Esophagus muscularis mucosa (tissue), 4 donors: ENCODE data around the gene GDI1. TPM values are rescaled to one million over a fixed set of nuclear protein-coding genes. Genes with fewer than 3 reads are reported as not detected.

Experiments used
- DNase-seq: peaks from one replicate; pipeline ENCODE4 v3.0.0-alpha.2; 2017; ENCODE audit errors: extremely low spot score
- H3K27ac ChIP-seq, 4 donors: fragments of 200-600 bp; sonication (generic); replicated peaks in 1 of 4; 1 replicate in 3 of 4; 2 replicates in 1 of 4; pipeline ENCODE4 v1.5.1; 2016 to 2019; ENCODE audit warnings: mild to moderate bottlenecking in 1 of 4
- H3K27me3 ChIP-seq, 4 donors: fragments of 200-600 bp; sonication (generic); one replicate each; pipeline versions ENCODE4 v1.5.1 to v1.6.0; 2016 to 2019
- H3K36me3 ChIP-seq, 4 donors: fragments of 200-600 bp; sonication (generic); one replicate each; pipeline ENCODE4 v1.5.1; 2016 to 2019
- H3K4me1 ChIP-seq, 4 donors: fragments of 200-600 bp; sonication (generic); one replicate each; pipeline ENCODE4 v1.5.1; 2016 to 2019
- H3K4me3 ChIP-seq, 4 donors: fragments of 200-600 bp; sonication (generic); 1 replicate in 2 of 4; 2 replicates in 2 of 4; pipeline ENCODE4 v1.5.1; 2016 to 2019; ENCODE audit warnings: mild to moderate bottlenecking in 4 of 4, moderate library complexity in 1 of 4
- H3K9me3 ChIP-seq, 4 donors: fragments of 200-600 bp; sonication (generic); 1 replicate in 3 of 4; 2 replicates in 1 of 4; pipeline ENCODE4 v1.5.1; 2016 to 2019
- CTCF ChIP-seq, 3 experiments: fragments of 200-600 bp in 2 of 3; fragments of 450-650 bp in 1 of 3; sonication (generic) in 2 of 3; IDR thresholded peaks; one replicate each; pipeline ENCODE4 v1.5.1; 2017 to 2019; ENCODE audit warnings: antibody characterized with exemption in 3 of 3, mild to moderate bottlenecking in 2 of 3, moderate library complexity in 1 of 3
- EP300 ChIP-seq: sonication (generic); formaldehyde crosslinking; IDR thresholded peaks from one replicate; pipeline ENCODE4 v1.6.1; 2017; ENCODE audit warnings: antibody characterized with exemption
- POLR2A ChIP-seq: fragments of 450-650 bp; IDR thresholded peaks from one replicate; pipeline ENCODE4 v1.6.1; 2017; ENCODE audit warnings: antibody characterized with exemption, moderate library complexity, mild to moderate bottlenecking, low read depth
- POLR2AphosphoS5 ChIP-seq, 2 donors: sonication (generic); formaldehyde crosslinking; IDR thresholded peaks; one replicate each; pipeline ENCODE4 v1.6.1; 2017; ENCODE audit warnings: antibody characterized with exemption in 2 of 2
- WGBS: methylation state at CpG from one replicate; pipeline ENCODE4 v1.1.5; 2018; 5-methylcytosine and 5-hydroxymethylcytosine counted together
- intact Hi-C: fragments of 100-400 bp; cut with DNase I; formaldehyde crosslinking; loops from one replicate; pipeline ENCODE4 v1.15.1; 2023
- total RNA-seq, 4 donors: library from RNA; depleted of rRNA; stranded (reverse); fragments of >200 nt; gene quantifications; one replicate each; pipeline versions ENCODE4 v1.1.0 to v1.2.1, GENCODE V29; 2016

Gene GDI1
- total RNA-seq, 4 donors from 2014 or later, result 105 to 148 (median 128) TPM

- H3K27me3 ChIP-seq, result no peaks in the 10 kb centered on the region
- no peak for TF ChIP-seq EP300
- no peak for TF ChIP-seq CTCF (IDR thresholded peaks at IDR 0.05)
- TF ChIP-seq POLR2A, result no peak
- no peak for TF ChIP-seq POLR2AphosphoS5 (IDR thresholded peaks at IDR 0.05)
- no peak overlapping the region for H3K27ac ChIP-seq
- peaks cover 0 to 85% (median 57%) of the 10 kb centered on the region in 4 donors for H3K36me3 ChIP-seq
- DNase-seq, result no peak
- H3K9me3 ChIP-seq, result no peaks in the 10 kb centered on the region
- H3K4me3 ChIP-seq, result no peak overlapping the region
- intact Hi-C loops, result no loop called here
- no peaks in the 10 kb centered on the region for H3K4me1 ChIP-seq
- 93% methylated on average over 14 of the region's 14 CpGs for WGBS
Observed at GRCh38 chrX:154465601-154466000, 28.6 kb downstream of the GDI1 start.

GRCh38 chrX:154466036-154466435 is 29.1 kb downstream of the GDI1 start:
- Histone ChIP-seq H3K27ac (no peak overlapping the region), H3K36me3 (peaks cover 0 to 86% (median 58%) of the 10 kb centered on the region in 4 donors), H3K4me1 (no peaks in the 10 kb centered on the region), H3K4me3 (no peak overlapping the region), H3K9me3 (no peaks in the 10 kb centered on the region), H3K27me3 (no peaks in the 10 kb centered on the region)
- TF ChIP-seq POLR2AphosphoS5 (IDR thresholded peaks at IDR 0.05) (no peak), CTCF (IDR thresholded peaks at IDR 0.05) (no peak), EP300 (no peak), POLR2A (no peak)
- DNase-seq, result no peak
- 91% methylated on average over 20 of the region's 32 CpGs for WGBS
- intact Hi-C loops, result no loop called here

GRCh38 chrX:154466907-154467306 is 30.0 kb downstream of the GDI1 start:
- H3K27me3 ChIP-seq, result no peaks in the 10 kb centered on the region

GRCh38 chrX:154467556-154467955 is 30.6 kb downstream of the GDI1 start:
- peaks cover 0 to 87% (median 57%) of the 10 kb centered on the region in 4 donors for H3K36me3 ChIP-seq
- H3K4me1 ChIP-seq, result no peaks in the 10 kb centered on the region
- no peak overlapping the region for H3K4me3 ChIP-seq
- intact Hi-C loops, result no loop called here
- no peaks in the 10 kb centered on the region for H3K27me3 ChIP-seq
- no peak for TF ChIP-seq CTCF (IDR thresholded peaks at IDR 0.05)
- no peak overlapping the region for H3K27ac ChIP-seq
- DNase-seq, result no peak
- WGBS, result 95% methylated on average over 7 of the region's 21 CpGs
- H3K9me3 ChIP-seq, result no peaks in the 10 kb centered on the region

More at GRCh38 chrX:154466907-154467306, 30.0 kb downstream of the GDI1 start:
- WGBS, result 78% methylated on average over 4 of the region's 15 CpGs
- DNase-seq, result no peak
- TF ChIP-seq CTCF (IDR thresholded peaks at IDR 0.05) (no peak), EP300 (no peak), POLR2AphosphoS5 (IDR thresholded peaks at IDR 0.05) (no peak), POLR2A (no peak)
- Histone ChIP-seq H3K27ac (no peak overlapping the region), H3K4me1 (no peaks in the 10 kb centered on the region), H3K4me3 (no peak overlapping the region), H3K36me3 (peaks cover 0 to 88% (median 57%) of the 10 kb centered on the region in 4 donors), H3K9me3 (no peaks in the 10 kb centered on the region)
- intact Hi-C loops, result no loop called here

- H3K4me3 ChIP-seq, result no peak overlapping the region
- TF ChIP-seq POLR2A (no peak), EP300 (no peak), CTCF (IDR thresholded peaks at IDR 0.05) (no peak), POLR2AphosphoS5 (IDR thresholded peaks at IDR 0.05) (no peak)
- no peak overlapping the region for H3K27ac ChIP-seq
- H3K36me3 ChIP-seq, result peaks cover 0 to 88% (median 57%) of the 10 kb centered on the region in 4 donors
- no peaks in the 10 kb centered on the region for H3K27me3 ChIP-seq
- no peaks in the 10 kb centered on the region for H3K9me3 ChIP-seq
- no peak for DNase-seq
- intact Hi-C loops, result no loop called here
- no peaks in the 10 kb centered on the region for H3K4me1 ChIP-seq
- 92% methylated on average over 7 of the region's 23 CpGs for WGBS
Observed at GRCh38 chrX:154468217-154468616, 31.3 kb downstream of the GDI1 start.
